HG02938 (cell line): Measurements from ENCODE around the gene CCDC47.

Experiments used
- ATAC-seq: cut with Tn5 transposase; IDR thresholded peaks from one replicate; pipeline ENCODE4 v1.9.1; 2021; ENCODE audit warnings: mild to moderate bottlenecking, moderate library complexity; ENCODE audit not compliant: unreplicated experiment

The CCDC47 gene

DNA sequence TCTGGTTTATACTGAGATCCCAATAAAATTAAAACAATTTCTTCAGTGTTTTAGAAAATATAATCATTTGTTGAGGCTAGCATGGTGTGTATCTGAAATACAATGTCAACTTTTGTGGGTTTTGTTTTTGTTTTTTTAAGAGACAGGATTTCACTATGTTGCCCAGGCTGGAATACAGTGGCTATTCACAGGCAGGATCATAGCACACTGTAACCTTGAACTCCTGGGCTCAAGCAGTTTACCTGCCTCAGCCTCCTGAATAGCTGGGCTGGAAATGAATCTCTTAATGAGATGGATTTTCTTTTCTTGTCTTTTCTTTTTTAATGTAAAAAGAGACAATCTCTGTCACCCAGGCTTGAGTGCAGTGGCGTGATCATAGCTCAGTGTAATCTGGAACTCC is 12.7 kb upstream of the CCDC47 start:
- ATAC-seq, result no peak

DNA sequence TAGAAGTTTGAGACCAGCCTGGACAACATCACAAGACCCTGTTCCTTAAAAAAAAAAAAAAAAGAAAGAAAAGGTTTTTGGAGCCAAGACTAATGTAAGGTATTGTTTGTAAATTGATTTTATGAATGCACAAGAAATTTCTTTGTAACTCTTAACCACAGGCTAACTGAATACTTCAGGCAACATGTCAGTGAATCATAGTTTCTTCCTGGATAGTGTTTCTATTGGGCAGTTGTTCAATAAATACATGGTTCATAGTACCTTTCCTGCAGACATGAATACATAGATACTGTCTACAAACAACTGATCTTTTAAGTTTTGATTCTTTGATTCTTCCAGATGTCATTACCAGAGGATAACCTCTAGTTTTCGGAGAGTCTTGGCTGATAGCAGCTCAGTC is 12.2 kb upstream of the CCDC47 start:
- no peak for ATAC-seq

DNA sequence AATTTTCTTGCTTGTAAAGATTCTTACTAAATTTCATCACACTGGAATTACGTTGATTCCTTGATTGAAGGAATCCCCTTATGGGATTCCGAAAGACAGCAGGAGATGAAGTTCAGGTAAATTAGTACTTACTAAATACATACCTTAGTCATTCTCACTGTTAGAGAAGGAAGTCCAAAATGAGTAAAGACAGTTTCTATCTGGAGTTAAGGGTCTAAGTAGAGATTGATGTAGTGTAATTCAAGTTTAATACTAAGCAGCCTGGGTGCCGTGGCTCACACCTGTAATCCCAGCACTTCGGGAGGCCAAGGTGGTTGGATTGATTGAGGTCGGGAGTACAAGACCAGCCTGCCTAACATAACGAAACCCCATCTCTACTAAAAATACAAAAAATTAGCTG is 10.1 kb upstream of the CCDC47 start:
- ATAC-seq, result no peak

DNA sequence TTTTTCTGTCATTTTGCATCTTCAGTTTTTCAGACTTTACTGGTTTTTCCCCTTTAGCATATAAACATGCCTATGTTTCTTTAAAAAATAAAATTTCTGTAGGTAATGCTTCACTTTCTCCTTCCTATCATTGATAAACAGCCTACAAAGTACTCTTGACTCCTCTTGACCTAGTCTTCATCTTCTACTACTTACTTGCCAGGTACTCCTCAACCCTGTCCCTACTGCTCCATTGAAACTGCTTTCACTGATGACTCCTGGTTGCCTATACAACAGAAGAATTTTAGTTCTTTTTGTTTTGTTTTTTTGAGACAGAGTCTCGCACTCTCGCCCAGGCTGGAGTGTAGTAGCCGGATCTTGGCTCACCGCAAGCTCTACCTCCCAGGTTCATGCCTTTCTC is 7.5 kb upstream of the CCDC47 start:
- ATAC-seq, result no peak

DNA sequence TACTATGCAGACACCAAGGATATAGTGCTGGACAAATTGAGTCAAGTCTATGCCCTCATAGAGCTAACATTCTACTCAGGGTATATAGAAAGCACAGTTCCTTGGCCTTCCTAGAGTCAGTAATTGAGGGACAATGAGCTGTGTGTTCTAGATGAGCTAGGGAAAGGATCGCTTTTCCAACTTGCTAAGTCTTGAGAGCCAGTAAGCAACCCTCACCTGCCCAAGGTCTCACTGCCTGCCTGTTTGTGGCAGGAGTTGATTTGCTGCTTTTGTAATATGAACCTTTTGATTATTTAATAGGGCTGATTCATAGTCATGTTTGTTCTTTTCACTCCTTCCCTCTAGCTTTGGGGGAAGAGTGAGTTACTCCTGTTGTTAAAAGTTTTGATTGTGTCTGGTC is 7.1 kb upstream of the CCDC47 start:
- ATAC-seq, result no peak

DNA sequence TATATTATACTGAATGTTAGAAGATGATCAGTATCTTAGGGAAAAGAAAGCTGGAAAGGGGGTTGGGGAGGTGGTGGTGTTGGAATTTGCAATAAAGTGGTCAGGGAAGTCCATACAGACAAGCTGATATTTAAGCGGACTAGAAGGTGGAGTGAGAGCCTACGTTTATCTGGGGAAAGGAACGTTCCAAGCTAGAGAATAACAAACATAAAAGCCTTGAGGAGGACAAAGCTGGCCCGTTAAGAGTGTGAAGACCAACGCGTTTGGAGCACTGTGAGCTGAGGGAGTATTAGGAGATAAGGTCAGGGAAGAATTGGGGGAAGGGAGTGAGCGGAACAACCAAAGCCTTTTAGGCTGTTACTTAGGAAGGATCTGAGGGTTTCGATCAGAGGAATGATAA is 2.0 kb upstream of the CCDC47 start:
- ATAC-seq, result no peak

DNA sequence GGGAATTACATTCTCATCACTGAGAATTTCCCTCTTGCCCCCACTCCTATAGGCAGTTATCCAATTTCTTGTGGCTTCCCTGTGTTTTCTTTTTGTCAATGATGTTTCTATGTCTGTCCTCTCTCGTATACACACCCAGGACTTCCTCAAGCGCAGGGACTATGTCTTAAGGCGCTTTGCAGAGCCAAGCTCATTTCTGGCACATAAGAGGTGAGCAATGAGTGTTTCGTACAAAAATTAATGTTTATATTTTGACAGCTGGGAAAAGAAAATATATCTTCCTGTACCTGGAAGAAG is 1.5 kb upstream of the CCDC47 start:
- ATAC-seq, result no peak

DNA sequence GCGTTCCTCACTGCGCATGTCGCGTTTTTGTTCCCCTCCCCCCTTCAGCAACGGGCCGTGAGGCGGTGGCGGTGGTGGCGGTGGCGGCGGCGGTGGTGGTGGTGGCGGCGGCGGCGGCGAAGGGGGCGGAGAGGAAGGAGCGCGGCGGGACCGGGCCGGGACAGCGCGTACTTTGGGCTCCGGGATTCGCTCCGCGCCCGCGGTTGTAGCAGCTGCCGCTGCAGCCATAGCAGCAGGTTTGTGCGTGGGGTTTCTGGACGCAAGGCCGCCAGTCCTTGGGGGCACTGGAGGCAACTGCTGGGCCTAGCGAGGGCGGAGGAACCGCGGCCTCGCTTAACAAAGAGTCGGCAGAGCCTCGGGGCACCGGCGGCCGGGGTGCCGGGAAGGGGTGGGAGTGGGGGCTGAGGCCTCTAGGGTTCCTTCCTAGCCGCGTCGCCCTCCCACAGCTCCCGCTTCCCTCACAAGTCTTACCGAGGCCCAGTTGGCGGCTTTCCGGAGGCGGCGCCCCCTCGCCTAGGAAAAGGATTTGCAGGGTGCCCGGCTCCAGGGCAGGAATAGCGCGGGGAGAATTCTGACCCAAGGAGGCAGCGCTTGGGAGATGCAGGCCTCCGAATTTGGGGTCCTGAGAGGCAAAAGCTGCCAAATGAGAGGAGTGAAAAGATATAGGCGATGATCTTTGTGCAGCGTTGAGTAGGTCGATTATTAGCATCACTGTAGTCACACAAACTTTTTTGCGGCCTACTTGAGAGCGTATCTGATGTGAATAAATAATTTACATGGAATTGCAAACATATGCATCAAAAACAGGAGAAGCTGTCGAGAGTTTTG is 958 bp upstream of the CCDC47 start, which contains the start of gene DDX42:
Gene DDX42, plus strand, starts transcription at position 30 of the 828 bp plus-strand sequence. CDS start 12,880 bp downstream, outside the sequence.
- no peak for ATAC-seq

DNA sequence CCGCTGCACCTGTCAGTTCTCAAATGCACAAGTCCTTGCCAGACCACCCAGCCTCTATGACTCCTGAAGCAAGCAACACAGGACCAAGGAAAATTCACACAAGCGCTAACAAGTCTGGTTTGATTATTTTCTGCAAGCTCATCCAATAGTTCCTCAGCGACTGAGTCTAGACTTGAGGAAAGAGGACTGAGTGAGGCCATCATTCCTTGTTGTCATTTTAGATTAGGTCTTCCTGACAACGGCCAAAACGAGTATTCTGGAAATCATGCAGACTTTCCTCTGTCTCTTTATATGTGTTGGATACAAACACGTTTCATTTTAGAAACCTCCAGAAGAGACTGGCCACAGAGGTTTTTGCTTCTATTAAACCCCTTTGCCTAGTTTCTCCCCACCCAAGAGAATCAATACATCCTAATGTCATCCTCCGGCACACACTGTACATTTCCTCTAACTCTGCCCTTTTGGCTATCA is 561 bp downstream of the CCDC47 start:
- ATAC-seq, result no peak

DNA sequence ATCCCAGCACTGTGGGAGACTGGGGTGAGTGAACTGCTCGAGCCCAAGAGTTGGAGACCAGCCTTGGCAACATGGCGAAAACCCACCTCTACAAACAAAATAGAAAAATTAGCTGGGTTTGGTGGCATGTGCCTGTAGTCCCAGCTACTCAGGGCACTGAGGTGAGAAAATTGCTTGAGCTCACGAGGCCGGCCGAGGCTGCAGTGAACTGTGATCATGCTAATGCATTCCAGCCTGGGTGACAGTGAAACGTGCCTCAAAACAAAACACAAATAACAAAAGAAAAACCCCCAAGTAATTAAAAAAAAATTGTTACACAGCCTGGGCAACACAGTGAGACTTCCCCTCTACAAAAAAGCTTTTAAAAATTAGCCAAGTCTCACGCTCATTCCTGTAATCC is 5.0 kb downstream of the CCDC47 start:
- ATAC-seq, result no peak

DNA sequence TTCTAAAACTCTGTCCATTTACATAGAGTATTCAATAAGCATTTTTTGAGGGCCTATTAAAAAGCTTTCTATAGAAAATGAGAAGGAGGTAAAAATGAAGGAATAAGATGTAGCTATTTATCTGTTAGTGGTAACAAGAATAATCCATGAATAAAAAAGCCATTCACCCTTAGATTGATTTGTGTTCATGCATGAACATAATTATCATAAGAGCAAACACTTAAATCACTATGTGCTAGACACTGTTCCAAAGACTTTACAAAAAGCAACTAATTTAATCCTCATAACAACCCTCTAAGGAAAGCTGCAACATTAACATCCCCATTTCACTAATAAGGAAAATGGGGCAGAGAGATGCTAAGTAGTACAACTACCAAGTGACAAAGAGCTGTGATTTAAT is 6.6 kb downstream of the CCDC47 start:
- no peak for ATAC-seq

DNA sequence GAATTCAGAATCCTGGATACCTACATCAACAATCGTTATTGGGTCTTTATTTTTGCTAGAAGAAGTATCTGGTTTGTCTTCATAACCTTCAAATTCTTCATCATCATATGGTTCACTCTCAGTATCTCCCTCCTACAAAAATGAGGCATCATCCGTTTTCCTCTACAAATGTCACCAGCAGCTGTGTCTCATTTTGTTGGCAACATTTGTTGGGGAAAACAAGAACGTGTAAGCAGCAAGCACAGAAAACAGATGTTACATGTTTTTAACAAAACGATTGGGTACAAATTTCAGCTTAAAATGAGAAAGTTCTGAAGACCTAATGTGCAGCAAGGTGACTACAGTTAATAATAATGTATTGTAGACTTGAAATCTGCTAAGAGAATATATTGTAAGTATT is 8.7 kb downstream of the CCDC47 start:
- ATAC-seq, result no peak

DNA sequence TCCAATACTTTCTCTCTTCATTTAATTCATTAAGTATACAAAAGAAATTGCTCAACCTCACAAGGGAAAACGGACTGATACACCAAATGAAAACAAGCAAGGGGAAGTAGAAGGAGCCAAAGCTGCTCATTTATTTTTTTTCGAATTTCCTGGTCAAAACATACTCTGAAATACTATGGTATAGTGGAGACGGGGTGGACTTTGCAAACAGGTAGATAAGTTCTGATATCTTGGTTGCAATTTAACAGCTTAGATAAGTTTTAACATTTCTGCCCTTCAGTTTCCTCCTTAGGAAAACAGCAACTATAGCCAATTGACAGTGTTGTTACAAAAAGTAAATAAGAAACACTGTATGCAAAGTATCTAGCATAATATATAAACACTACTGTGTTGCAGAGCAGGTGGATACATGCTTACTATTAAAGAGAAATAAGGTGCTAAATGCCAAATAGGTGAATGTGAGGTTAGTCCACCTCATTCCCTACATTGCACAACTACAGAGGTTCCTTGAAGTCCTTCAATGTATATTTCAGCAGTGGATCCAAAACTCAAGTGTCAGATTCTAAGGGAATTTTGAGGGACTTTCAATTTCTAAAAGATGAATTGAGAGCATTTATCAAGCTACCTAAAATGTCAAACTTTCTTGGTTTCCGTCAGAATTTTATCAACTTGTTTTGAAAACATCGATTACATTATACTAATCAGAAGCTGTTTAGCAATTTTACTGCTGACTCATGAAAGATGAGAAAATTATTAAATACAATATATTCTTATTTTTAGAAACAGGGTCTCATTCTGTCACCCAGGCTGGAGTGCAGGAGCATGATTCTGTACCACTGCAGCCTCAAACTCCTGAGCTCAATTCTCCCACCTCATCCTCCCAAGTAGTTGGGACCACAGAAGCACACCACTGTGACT is 11.0 kb downstream of the CCDC47 start:
- ATAC-seq, result no peak

DNA sequence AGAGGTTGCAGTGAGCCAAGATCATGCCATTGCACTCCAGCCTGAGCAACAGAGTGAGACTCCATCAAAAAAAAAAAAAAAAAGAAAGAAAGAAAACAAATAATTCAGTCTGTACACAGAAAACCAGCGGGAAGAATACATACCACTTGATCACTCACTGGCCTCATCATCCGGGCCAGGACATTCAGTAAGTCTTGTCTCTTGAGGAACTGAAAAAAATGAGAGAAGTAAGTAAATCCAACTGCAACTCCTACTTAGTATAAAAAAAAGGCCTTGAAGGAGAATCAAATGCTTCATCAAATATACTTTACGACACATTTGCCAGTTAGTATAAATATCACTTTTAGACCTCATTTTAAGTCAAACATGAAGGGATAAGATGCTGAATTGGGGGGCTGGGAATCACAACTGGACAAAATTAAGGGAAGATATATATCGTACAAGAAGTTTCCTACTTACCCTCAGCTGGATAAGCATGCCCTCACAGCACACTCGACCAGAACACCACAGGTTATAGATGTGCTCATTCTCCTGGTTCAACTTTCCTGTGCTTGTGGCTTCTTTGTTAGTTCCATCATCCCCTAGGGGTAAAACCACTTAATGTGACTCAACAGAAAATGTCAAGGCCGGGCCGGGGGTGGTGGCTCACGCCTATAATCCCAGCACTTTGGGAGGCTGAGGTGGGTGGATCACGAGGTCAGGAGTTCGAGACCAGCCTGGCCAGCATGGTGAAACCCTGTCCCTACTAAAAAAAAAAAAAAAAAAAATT is 12.4 kb downstream of the CCDC47 start:
- no peak for ATAC-seq

DNA sequence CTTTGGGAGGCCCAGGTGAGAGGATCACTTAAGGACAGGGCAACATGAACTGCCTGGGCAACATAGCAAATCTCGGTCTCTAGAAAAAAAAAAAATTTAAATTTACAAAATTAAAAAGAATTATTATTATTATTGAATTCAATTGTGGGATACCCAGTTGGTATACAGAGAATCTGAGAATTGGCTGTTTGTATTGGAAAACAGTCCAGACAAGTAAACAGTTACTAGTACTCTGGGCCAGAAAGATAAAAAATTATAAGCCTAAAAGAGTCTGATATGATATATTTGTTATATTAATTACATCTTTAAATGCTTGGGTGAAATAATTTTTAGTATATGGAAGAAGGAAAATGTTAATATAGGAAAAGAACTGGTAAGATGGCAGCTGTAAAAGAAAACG is 15.0 kb downstream of the CCDC47 start:
- ATAC-seq, result no peak

DNA sequence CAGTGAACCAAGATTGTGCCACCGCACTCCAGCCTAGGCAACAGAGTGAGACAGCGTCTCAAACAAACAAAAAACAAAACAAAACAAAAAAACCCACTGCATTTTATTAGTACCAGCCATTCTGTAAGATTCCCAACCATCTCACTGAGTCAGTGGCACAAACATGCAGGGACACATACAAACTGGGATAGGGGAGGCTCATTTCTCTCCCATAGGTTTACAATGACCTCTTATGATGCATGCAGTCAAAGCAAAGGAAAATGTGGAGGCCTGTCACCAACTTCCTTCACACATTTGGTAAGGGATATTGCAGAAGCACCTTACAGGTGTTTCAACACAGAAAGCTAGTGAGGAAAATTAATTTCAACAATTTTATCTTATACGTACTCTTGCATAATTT is 19.4 kb downstream of the CCDC47 start:
- ATAC-seq, result no peak

DNA sequence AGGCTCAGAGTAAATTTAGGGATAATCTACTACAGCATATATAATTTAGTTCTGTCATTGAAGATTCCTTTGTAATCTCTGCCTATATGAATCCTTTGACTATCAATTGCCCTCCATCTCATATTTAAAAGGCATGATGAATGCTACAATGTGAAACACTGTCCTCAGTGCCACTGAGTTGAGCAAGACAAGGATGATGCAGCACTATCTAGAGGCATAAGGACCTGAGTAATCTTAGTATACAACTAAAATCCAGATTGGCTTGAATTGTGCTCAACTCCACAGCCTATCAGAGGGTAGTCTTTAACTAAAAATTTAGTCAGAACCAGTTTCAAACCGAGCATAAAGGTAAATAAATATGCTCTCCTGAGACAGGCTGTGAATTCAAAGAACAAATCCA is 20.2 kb downstream of the CCDC47 start:
- ATAC-seq, result no peak

DNA sequence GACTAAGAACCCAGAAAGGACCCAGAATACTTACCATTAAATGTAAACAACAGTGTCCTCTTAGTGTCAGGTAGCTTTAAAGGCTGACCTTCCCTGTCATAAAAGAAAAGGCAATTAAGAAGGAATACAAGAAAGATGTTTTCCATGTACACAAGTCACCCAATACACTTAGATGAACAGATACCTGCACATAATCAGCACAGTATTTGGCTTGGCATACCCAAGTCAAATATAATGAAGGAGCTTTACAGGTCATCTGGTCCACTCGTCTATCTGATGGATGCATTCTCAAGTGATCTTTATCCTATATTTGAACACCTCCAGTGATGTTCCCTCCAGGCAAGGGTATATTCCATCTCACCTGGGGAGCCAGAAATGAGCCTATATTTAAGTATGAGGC is 20.7 kb downstream of the CCDC47 start:
- no peak for ATAC-seq

DNA sequence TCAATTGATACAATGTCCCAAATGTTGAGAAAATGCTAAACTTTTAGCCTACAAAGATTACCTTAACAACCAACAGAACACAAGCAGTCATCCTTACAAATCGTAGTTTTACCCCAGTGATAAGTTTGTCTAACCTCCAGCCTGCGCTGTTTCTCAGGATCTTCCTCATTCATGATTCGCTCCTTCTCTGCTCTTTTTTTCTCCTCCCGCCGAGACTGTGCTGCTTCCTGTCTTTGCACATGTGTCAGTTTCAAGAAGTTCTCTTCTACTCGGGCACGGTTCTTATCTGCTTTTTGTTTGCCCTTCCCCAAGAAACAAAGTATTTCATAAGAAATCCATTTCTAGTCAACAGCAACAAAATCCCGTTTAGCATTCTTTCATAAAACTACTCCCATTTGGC is 21.6 kb downstream of the CCDC47 start:
- ATAC-seq, result no peak

DNA sequence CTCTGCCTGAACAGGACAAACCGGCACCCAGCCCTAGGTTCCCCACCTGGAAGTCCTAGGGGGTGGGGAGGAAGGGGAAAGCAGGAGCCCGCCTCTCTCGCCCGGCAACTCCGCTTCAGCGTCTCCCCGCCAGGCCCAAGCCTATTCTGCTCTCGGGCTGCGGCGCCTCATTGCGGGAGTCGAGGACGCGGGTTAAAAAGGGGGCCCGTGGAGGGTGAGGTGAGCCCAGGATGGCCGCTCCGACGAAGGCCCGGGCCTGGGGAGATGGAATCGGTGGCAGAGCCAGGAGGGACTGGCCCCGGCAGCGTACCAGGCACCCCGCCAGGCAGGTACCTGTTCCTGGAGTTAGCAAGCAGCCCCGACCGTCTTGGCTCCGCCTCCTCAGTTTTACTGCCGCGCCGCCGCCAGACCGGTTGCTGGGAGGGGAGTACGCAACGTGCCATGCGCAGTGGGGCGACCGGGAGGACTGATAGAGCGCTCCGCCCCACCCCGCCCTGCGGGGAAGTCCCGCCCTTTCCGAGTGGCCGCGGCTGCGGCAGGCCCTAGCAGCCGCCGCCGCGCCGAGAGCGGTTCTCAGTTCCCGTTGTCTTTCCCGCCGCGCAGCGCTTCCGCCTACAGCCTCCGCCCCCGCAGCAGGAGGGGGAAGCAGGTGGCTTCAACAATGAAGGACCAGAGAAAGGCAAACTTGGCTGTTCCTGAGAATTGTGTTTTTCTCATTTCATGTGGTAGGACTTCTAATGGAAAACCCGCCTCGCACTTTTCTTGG is 31.8 kb downstream of the CCDC47 start, which contains the start of gene STRADA:
Gene STRADA, minus strand, starts transcription at position 392 of the 766 bp plus-strand sequence. CDS start 13,430 bp downstream, outside the sequence.
- ATAC-seq, result peak; percentile 87

DNA sequence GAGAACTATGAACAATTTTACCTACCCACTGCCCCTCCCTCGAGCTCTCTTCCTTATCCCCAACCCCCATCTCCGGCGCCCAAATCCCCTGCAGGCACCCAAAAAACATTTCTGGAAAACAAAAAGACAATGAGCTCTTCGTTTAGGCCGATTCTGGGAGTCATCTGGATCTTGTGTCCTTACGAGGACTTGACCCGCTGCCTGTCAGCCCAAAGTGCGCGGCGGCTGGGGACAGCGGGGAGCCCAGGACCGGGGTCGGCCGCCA is 32.3 kb downstream of the CCDC47 start:
- ATAC-seq, result peak; percentile 23
